Stimulated activated CD4-positive, alpha-beta T cell treated with anti-CD3 and anti-CD28 coated beads, Interleukin-1b, Interleukin-23, amount 100 ng/mL, for 4 hours (primary cell): Measurements from ENCODE around the gene IFT25.
A peak's percentile ranks its signal among the peaks of the same experiment; 100 is the strongest.
"Not testable (repeated sequence)": the region's sequence is repeated elsewhere in the genome, so short reads cannot be mapped to it uniquely, and the experiment has no call there.

ENCODE experiments used
- DNase-seq, 2 donors: peaks; one replicate each; pipeline ENCODE4 v3.0.0-alpha.2; 2020; ENCODE audit warnings: low read depth in 2 of 2

The IFT25 gene

GRCh38 chr1:53889304-53890298, 55.9 kb downstream of the IFT25 start, which contains the start of gene YIPF1:
Gene YIPF1 (minus strand): TSS chr1:53889797. CDS start chr1:53888937, 860 bp downstream.
- DNase-seq = peak; percentile 75 to 77

GRCh38 chr1:53888681-53889080, 56.8 kb downstream of the IFT25 start:
- no peak for DNase-seq

GRCh38 chr1:53883600-53883999, 61.9 kb downstream of the IFT25 start:
- not testable (repeated sequence) for DNase-seq

GRCh38 chr1:53881853-53882252, 63.6 kb downstream of the IFT25 start:
- not testable (repeated sequence) for DNase-seq

- no peak for DNase-seq
Observed at GRCh38 chr1:53878492-53879105, 66.9 kb downstream of the IFT25 start.

GRCh38 chr1:53875150-53875549, 70.3 kb downstream of the IFT25 start:
- DNase-seq = not testable (repeated sequence)

- DNase-seq = no peak
Observed at GRCh38 chr1:53871773-53872484, 73.6 kb downstream of the IFT25 start.
